Measurements from ENCODE around the gene CPNE2.

- TF ChIP-seq SIN3A (IDR thresholded peaks at IDR 0.05; ENCODE audit: borderline replicate concordance, insufficient read depth, low read length) (no peak), TAF1 (IDR thresholded peaks at IDR 0.05; ENCODE audit: borderline replicate concordance, insufficient read depth, low read length) (no peak)
These were observed 8.1 kb downstream of the CPNE2 start for GRCh38 chr16:57100445-57100844.

Measured in PFSK-1 (cell line).